IMR-90 (cell line): Measurements from ENCODE around the gene CERS6. TPM values are rescaled to one million over a fixed set of nuclear protein-coding genes. Genes with fewer than 3 reads are reported as not detected.

Experiments
- ATAC-seq: fragments of 200-7000 bp; cut with Tn5 transposase; 2 replicates; pipeline ENCODE4 v1.9.1; 2020; ENCODE audit warnings: low read depth, mild to moderate bottlenecking, moderate library complexity
- BruUV-seq: library from RNA; stranded (reverse); fragments of 400-500 nt; replicated peaks from 2 replicates; lab custom pipeline; 2021; lab: Mats Ljungman, UMichigan
- CTCF ChIA-PET: fragments of 300-600 bp; formaldehyde crosslinking; extraction: SDS; loops from one replicate; lab custom pipeline; 2021; ENCODE audit warnings: antibody characterized with exemption; lab: Yijun Ruan, JAX
- POLR2A ChIA-PET: fragments of 300-600 bp; sonication (Branson Sonifier 250); formaldehyde crosslinking; loops from one replicate; lab custom pipeline; 2022; ENCODE audit warnings: antibody characterized with exemption; ENCODE audit not compliant: unreplicated experiment; lab: Charles Lee
- DNase-seq: peaks from one replicate; pipeline ENCODE4 v3.0.0; 2013
- H2AFZ ChIP-seq: replicated peaks from 2 replicates; pipeline ENCODE3; 2013; ENCODE audit warnings: low read length, mild to moderate bottlenecking; ENCODE audit not compliant: poor library complexity
- H2AK5ac ChIP-seq: 2 replicates; pipeline ENCODE4 v1.6.1; 2013; ENCODE audit warnings: low read depth, low read length, inconsistent platforms
- H2AK9ac ChIP-seq: replicated peaks from 2 replicates; pipeline ENCODE3; 2013; ENCODE audit warnings: mild to moderate bottlenecking, low read depth, low read length, moderate library complexity; ENCODE audit not compliant: poor library complexity
- H2BK120ac ChIP-seq: 2 replicates; pipeline ENCODE4 v1.6.1; 2013; ENCODE audit warnings: low read depth, low read length, inconsistent platforms
- H2BK15ac ChIP-seq: 3 replicates; pipeline ENCODE4 v1.6.1; 2013; ENCODE audit warnings: low read depth, low read length, inconsistent platforms
- H2BK20ac ChIP-seq: 2 replicates; pipeline ENCODE4 v1.6.1; 2013; ENCODE audit warnings: low read depth, mild to moderate bottlenecking, inconsistent platforms, low read length, moderate library complexity
- H2BK5ac ChIP-seq: 2 replicates; pipeline ENCODE4 v1.6.1; 2013; ENCODE audit warnings: mild to moderate bottlenecking, low read depth, low read length, inconsistent platforms; ENCODE audit not compliant: poor library complexity, severe bottlenecking
- H3K14ac ChIP-seq: replicated peaks from 2 replicates; pipeline ENCODE4 v1.6.1; 2013; ENCODE audit warnings: low read depth, low read length, inconsistent platforms
- H3K18ac ChIP-seq: 2 replicates; pipeline ENCODE4 v1.6.1; 2013; ENCODE audit warnings: low read depth, low read length, control low read depth
- H3K23ac ChIP-seq: 2 replicates; pipeline ENCODE4 v1.6.1; 2013; ENCODE audit warnings: low read depth, low read length, inconsistent platforms
- H3K27ac ChIP-seq: 2 replicates; pipeline ENCODE4 v1.5.1; 2013; ENCODE audit warnings: mild to moderate bottlenecking, control low read depth, low read length; ENCODE audit not compliant: insufficient read depth
- H3K27me3 ChIP-seq: 2 replicates; pipeline ENCODE4 v1.6.1; 2013; ENCODE audit warnings: low read length; ENCODE audit not compliant: control insufficient read depth, insufficient read depth
- H3K36me3 ChIP-seq: 2 replicates; pipeline ENCODE4 v1.6.1; 2013; ENCODE audit warnings: low read length, mixed read lengths; ENCODE audit not compliant: control insufficient read depth, insufficient read depth
- H3K4ac ChIP-seq: 2 replicates; pipeline ENCODE4 v1.6.1; 2013; ENCODE audit warnings: low read depth, low read length, inconsistent platforms
- H3K4me1 ChIP-seq: 2 replicates; pipeline ENCODE4 v1.6.1; 2013; ENCODE audit warnings: low read length, mixed read lengths; ENCODE audit not compliant: control insufficient read depth, insufficient read depth
- H3K4me2 ChIP-seq: 2 replicates; pipeline ENCODE4 v1.6.1; 2013; ENCODE audit warnings: low read depth, mild to moderate bottlenecking, control low read depth, low read length, moderate library complexity
- H3K4me3 ChIP-seq: 2 replicates; pipeline ENCODE4 v1.5.1; 2013; ENCODE audit warnings: low read depth, mild to moderate bottlenecking, control low read depth, low read length, moderate library complexity; ENCODE audit not compliant: insufficient read depth
- H3K56ac ChIP-seq: 2 replicates; pipeline ENCODE4 v1.6.1; 2013; ENCODE audit warnings: low read length, inconsistent platforms; ENCODE audit not compliant: insufficient read depth; ENCODE audit errors: extremely low read depth
- H3K79me1 ChIP-seq, 2 experiments: 2 replicates each; pipeline ENCODE4 v1.6.1; 2013; ENCODE audit warnings: low read length in 2 of 2, inconsistent platforms in 1 of 2, low read depth in 1 of 2
- H3K9ac ChIP-seq: 2 replicates; pipeline ENCODE4 v1.6.1; 2013; ENCODE audit warnings: low read depth, low read length, control low read depth
- H3K9me1 ChIP-seq: 2 replicates; pipeline ENCODE4 v1.6.1; 2013; ENCODE audit warnings: low read length, inconsistent platforms; ENCODE audit not compliant: insufficient read depth
- H3K9me3 ChIP-seq: 2 replicates; pipeline ENCODE4 v1.6.1; 2013; ENCODE audit warnings: low read length; ENCODE audit not compliant: control insufficient read depth, insufficient read depth
- H4K20me1 ChIP-seq: 2 replicates; pipeline ENCODE4 v1.6.1; 2013; ENCODE audit warnings: low read length, inconsistent platforms; ENCODE audit not compliant: insufficient read depth
- H4K5ac ChIP-seq: 2 replicates; pipeline ENCODE4 v1.6.1; 2013; ENCODE audit warnings: mild to moderate bottlenecking, low read depth, low read length, control low read depth
- H4K8ac ChIP-seq, 2 experiments: 2 replicates each; pipeline ENCODE4 v1.6.1; 2013; ENCODE audit warnings: low read depth in 2 of 2, low read length in 2 of 2, control low read depth in 1 of 2, inconsistent platforms in 1 of 2
- H4K91ac ChIP-seq: 2 replicates; pipeline ENCODE4 v1.6.1; 2013; ENCODE audit warnings: low read depth, low read length, inconsistent platforms; ENCODE audit not compliant: insufficient read depth
- RCOR1 ChIP-seq: IDR thresholded peaks from 2 replicates; pipeline ENCODE4 v1.6.1; 2012; ENCODE audit warnings: mild to moderate bottlenecking, low read length, improper control_type of control experiment; ENCODE audit not compliant: insufficient replicate concordance
- USF2 ChIP-seq: fragments of 150-350 bp; IDR thresholded peaks from 2 replicates; pipeline ENCODE4 v1.6.1; 2017; ENCODE audit warnings: mild to moderate bottlenecking, antibody characterized with exemption, low read length, low read depth
- WGBS, 2 experiments: methylation state at CpG; one replicate each; pipeline versions ENCODE4 v1.1.5 to v1.1.7; 2013; ENCODE audit warnings: missing lambda C conversion rate in 2 of 2; ENCODE audit not compliant: insufficient read length in 1 of 2; ENCODE audit errors: extremely low coverage in 2 of 2; 5-methylcytosine and 5-hydroxymethylcytosine counted together
- dilution Hi-C: fragments of 300-500 bp; cut with HindIII; formaldehyde crosslinking; loops from one replicate; pipeline ENCODE4 v1.14.3; 2018; ENCODE audit warnings: low sequenced_read_pairs; ENCODE audit not compliant: unreplicated experiment
- in situ Hi-C: fragments of 300-500 bp; cut with MboI; formaldehyde crosslinking; loops from 3 replicates; pipeline ENCODE4 v1.14.3; 2019; ENCODE audit warnings: low sequenced_read_pairs, inconsistent platforms, mixed read lengths
- intact Hi-C: fragments of 100-400 bp; cut with micrococcal nuclease; formaldehyde crosslinking; loops from 2 replicates; pipeline ENCODE4 v1.10.0; 2022
- polyA plus RNA-seq, 3 experiments: library from polyadenylated mRNA; depleted of rRNA; stranded (reverse); fragments of >200 nt; gene quantifications; 2 replicates each; pipeline ENCODE4 v1.2.3, GENCODE V29; 2012; ENCODE audit warnings: low replicate concordance in 1 of 3
- total RNA-seq: library from RNA; depleted of rRNA; stranded (reverse); fragments of >200 nt; gene quantifications from 2 replicates; pipeline ENCODE4 v1.2.3, GENCODE V29; 2012

CERS6 gene
- total and polyA plus RNA-seq, 2 of the 4 experiments (the other 2 are of a cell fraction), result 2.1 to 5.7 TPM

- Histone ChIP-seq H3K9me1 (no peaks in the 10 kb centered on the region), H3K4me2 (no peak overlapping the region; the same call in 1 of the 2 replicates), H3K9ac (no peak overlapping the region), H3K9me3 (no peaks in the 10 kb centered on the region), H4K20me1 (no peaks in the 10 kb centered on the region), H2BK15ac (no peak overlapping the region), H2BK120ac (no peak overlapping the region), H3K27ac (no peak overlapping the region), H3K36me3 (no peaks in the 10 kb centered on the region), H2BK20ac (no peak overlapping the region), H3K4me1 (no peaks in the 10 kb centered on the region), H4K91ac (no peak overlapping the region), H3K14ac (no peak overlapping the region), H3K4ac (no peak overlapping the region), H3K79me1 (no peaks in the 10 kb centered on the region), H2AK5ac (no peak overlapping the region), H3K23ac (no peak overlapping the region), H3K4me3 (no peak overlapping the region), H3K56ac (no peak overlapping the region), H2BK5ac (no peak overlapping the region), H2AFZ (no peak overlapping the region), H4K8ac (no peak overlapping the region), H4K5ac (no peak overlapping the region), H3K18ac (no peak overlapping the region), H3K27me3 (no peaks in the 10 kb centered on the region), H2AK9ac (no peak overlapping the region)
- intact Hi-C loops (no loop called here), dilution Hi-C loops (no loop called here), in situ Hi-C loops (no loop called here)
- POLR2A ChIA-PET, result no interaction called here
- ATAC-seq (no peak), DNase-seq (no peak)
- BruUV-seq, result no TSS peak
- no peak for TF ChIP-seq USF2
- no peak for TF ChIP-seq RCOR1
- no CpG with 5 or more reads among the region's 3 CpGs for WGBS, 2 experiments
- CTCF ChIA-PET, result interaction anchor here (1.1 kb wide), 1 partner anchor 23 kb away, joined by 3 read pairs; no protein-coding TSS in a partner anchor
These were observed 10.9 kb downstream of the CERS6 start for GRCh38 chr2:168466834-168467565.
